GM12872 (cell line): ENCODE measurements around the gene ZXDC.

Experiments used
- TF ChIP-seq, protein P1 (sequence below): IDR thresholded peaks from 3 replicates; pipeline ENCODE4 v1.5.1; 2011; ENCODE audit warnings: low read depth, mild to moderate bottlenecking, low read length, moderate library complexity; ENCODE audit not compliant: insufficient read depth

ZXDC gene

DNA sequence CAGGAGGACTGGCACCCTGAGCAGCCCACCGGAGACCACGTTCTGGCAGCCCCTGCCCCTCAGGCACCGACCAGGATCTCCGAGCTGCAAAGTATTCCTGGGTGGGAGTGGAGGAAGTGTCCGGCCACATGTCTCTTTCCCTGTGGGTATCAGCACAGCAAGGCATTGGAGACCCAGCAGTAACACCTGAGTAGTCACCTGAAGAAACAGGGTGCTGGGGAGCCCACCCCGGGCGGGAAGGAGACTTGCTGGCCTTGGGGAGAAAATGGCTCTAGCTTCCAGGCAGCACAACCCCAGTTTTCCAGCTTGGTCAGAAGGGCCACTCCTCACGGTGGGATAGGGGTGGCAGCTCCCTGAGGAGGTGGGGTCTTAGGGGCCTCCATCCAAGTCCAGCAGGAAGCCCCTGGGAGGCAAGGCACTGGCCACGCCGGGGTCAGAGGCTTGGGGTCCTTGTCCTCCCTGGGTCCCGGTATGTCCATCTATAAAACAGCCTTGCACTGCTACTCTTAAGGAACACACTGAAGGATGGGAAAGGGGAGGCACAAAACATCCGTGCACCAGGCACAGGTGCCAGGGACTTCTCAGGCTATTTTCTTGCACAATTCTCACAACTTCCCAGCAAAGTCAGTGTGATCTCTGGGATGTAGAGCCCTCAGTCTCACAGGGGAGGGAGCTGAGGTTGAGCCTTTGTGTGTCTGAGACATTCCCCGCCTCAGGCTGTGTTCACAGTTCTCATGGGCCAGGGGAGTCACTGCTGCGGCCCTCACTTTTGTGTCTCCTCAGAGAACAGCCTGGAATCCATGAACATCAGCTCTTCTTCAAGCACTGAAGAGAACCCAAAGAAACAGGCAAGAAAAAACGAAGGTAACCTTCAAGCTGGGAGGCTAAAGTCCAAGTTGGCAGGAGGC lies 69.0 kb downstream of the ZXDC start:
- TF ChIP-seq, protein P1, sequence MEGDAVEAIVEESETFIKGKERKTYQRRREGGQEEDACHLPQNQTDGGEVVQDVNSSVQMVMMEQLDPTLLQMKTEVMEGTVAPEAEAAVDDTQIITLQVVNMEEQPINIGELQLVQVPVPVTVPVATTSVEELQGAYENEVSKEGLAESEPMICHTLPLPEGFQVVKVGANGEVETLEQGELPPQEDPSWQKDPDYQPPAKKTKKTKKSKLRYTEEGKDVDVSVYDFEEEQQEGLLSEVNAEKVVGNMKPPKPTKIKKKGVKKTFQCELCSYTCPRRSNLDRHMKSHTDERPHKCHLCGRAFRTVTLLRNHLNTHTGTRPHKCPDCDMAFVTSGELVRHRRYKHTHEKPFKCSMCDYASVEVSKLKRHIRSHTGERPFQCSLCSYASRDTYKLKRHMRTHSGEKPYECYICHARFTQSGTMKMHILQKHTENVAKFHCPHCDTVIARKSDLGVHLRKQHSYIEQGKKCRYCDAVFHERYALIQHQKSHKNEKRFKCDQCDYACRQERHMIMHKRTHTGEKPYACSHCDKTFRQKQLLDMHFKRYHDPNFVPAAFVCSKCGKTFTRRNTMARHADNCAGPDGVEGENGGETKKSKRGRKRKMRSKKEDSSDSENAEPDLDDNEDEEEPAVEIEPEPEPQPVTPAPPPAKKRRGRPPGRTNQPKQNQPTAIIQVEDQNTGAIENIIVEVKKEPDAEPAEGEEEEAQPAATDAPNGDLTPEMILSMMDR: no peak

DNA sequence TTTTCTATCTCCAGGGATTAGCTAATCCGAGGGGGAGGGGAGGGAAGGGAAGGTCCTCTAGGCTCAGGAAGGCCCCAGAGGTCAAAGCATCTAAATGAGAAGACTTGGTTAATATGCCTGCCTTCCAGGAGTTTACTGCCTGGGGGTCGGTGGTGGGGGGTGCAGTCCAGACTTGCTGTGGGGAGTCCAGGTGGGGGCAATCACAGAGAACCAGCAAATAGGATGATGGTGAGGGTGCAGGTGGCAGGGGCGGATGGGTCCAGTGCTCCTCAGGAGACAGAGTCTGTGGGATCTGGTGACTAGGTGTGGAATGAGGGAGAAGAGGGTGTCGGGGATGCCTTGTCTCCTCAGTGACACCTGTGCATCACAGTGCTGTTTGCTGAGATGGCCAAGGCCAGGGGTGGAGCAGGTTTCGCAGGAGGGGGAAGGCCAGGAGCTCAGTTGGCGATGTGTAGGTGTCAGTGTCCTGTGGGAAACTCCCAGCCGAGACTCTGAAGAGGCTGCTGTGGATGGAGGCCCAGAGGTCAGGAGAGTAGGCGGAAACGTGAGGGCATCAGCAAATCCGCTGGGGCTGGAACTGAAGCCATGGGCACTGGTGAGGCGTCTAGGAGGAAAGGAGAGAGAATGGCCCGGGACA lies 72.9 kb downstream of the ZXDC start:
- TF ChIP-seq, protein P1: no peak

DNA sequence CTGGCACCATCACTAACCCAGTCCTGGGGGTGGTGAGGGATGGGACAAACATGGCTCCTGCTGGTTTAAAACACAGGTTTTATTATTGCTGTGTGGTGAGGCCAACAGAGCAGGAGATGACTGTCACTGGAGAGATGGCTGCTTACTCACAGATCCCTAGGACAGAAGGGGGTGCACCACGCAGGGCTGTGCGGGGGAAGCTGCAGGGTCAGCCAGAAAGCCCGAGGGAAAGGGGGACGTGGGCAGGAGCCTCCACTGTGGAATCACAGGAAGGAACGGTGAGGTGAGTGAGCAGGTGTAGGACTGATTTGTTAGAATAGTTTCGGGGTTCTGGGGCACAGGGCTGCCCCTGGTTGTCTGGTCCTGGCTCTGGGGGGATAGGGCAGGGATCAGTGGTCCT lies 73.5 kb downstream of the ZXDC start:
- TF ChIP-seq, protein P1: no peak

DNA sequence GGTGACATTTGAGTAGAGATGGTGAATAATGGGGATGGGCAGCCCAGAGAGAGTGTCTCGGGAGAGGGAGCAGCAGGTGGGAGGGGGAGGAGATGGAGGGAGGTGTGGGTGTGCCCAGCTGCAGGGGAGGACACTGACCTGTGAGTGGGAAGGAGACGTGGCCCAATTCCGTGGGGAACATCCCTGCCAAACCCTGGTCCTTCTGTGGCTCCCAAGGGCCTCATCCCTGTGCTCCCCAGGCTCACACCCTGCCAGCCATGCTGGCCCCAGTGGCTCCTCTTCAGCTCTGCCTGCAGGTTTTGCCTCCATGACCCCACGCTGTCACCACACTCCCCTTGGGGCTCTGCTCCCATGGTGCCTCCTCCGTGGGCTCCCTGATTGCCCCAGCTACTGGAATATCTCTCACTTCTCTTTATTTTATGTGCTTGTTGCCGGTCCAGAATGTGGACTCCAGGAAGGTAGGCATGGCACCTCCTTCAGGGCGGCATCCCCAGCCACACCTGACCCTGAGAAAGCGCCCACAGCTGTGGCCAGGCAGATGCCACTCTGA lies 74.0 kb downstream of the ZXDC start:
- TF ChIP-seq, protein P1: no peak

DNA sequence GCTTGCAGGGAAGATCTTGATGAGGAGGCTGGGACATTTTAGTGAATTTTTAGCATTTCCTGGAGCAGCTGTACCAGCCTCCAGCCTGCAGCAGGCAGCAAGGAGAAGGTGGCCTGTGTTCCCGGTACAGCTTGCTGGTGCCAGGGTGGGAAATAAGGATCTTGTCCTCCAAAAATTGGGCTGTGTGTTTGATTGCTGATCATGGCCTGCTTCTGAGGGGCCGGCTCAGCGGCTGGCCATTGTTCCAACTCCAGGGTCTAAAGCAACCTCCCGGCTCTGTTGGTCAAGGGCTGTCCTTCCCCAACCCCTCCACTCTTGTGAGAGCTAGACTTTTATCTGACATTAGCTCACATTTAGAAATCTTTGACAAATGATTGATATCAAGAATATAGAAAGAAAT lies 75.9 kb downstream of the ZXDC start:
- TF ChIP-seq, protein P1: no peak

DNA sequence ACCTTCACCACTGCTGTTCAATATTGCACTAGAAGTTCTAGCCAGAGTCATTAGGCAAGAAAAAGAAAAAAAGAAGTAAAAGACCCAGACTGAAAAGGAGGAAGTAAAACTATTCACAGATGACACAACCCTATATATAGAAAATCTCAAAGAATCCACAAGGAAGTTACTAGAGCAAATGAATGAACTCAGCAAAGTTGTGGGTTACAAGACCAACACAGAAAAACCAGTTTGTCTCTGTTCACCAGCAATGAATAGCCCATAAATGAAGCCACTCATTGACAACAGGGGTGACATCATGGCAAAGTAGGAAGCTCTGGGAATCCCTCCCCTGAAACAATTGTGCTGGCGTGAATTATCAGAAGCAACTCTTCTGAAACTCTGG lies 76.3 kb downstream of the ZXDC start:
- TF ChIP-seq, protein P1: no peak
